ENCODE measurements around the gene HPCA.
A peak's percentile ranks its signal among the peaks of the same experiment; 100 is the strongest.

HPCA gene

DNA sequence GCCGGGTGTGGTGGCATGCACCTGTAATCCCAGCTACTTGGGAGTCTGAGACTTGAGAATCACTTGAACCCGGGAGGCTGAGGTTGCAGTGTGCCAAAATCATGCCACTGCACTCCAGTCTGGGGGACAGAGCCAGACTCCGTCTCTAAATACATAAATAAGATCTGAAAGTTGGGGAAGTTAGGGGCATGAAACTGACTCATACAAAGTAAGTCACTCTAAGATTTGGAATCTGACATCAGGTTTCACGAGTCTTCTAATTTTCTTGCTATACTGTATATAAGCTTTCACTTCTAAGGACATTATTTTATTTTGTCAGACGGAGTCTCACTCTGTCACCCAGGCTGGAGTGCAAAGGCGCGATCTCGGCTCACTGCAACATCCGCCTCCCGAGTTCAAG lies 48.2 kb downstream of the HPCA start:
- ATAC-seq = no peak
- no peak for DNase-seq

DNA sequence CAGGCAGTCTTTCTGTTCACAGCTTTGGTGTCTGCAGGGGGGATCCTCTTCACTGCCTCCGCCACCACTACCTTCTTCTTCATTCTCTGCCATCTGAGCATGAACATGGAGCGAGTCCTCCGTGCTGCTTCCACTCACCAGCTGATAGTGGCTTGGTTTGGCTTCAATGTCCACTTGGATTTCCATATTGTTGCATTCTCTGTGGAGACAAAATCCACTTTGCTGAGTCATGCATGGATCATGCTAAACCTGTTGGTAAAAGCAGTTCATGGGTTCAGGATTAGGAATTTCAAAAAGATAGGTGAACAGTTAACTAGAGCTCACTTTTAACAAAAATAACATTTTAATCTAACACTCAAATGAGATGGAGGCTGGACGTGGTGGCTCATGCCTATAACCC lies 50.8 kb downstream of the HPCA start:
- DNase-seq = no peak
- no peak for ATAC-seq

DNA sequence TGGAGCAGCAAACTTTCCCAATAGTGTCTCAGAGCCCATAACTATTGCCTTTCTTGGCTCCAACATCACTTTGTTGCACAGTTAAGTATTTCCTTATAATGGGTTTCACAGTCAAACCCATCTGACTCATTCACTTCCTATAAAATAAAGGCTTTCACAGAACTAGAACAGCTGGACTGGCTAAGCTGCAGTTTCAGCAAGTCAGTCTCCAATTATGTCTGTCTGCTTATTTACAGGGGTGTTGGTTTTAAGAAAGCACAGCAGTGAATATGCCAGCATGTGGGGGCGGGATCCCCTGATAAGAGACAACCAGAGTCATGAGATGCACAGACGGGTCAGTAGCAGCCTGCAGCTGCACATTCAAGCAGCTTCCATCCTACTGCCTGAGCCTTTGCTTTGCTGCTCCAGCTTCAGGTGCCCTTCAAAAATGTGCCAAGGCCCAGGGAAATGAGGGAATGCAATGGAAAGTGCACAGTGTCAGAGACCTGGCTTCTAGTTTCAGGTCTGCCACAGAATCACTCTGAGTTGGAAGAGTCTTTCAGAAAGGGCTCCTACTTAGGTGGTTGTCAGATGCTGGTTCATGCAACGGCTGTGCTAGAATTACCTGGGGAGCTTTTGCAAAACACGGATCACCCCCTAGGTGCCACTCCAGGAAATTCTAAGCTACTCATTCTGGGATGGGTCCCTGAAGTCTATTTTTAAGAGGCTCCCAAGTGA lies 53.5 kb downstream of the HPCA start:
- DNase-seq = no peak
- peak; percentile 73 for ATAC-seq

DNA sequence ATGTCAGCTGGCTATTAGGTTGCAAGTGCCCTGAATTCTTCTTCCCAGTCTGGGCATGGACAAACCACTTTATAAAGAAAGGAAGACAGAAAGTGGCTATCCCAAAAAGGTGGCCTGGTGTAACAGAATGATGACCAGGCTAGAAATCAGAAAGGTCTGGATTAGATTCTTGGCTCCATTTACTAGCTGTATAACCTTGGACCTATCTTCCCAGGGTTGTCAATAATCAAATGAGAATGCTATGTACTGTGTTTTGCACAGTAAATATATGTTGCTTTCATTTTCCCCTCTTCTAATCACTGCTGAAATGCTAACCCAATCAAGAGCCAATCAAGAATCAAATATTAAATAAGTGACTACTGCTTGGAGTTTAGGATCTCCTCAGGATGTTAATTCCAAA lies 57.9 kb downstream of the HPCA start:
- ATAC-seq (no peak), DNase-seq (no peak)

Measured in stimulated activated naive CD8-positive, alpha-beta T cell treated with anti-CD3 and anti-CD28 coated beads, Interleukin-15, Interleukin-2, amounts not matched to agents 100 U/mL and 50 U/mL, for 24 hours (primary cell).